HPDE6-E6E7 (cell line): ENCODE results near the gene FGF22.
"Not testable (repeated sequence)": the region's sequence is repeated elsewhere in the genome, so short reads cannot be mapped to it uniquely, and the experiment has no call there.

ENCODE experiments used
- DNase-seq: peaks from one replicate; pipeline ENCODE4 v3.0.0; 2011; ENCODE audit warnings: missing footprints; ENCODE audit errors: extremely low spot score

FGF22 gene

GRCh38 chr19:639253-640160 lies at the start of gene FGF22:
Gene FGF22 (plus strand): TSS chr19:639879. CDS start chr19:639926, 47 bp downstream.
- peak; percentile 86 for DNase-seq

GRCh38 chr19:590396-590745 lies 49.3 kb upstream of the FGF22 start:
- no peak for DNase-seq

GRCh38 chr19:590750-591098 lies 49.0 kb upstream of the FGF22 start:
- no peak for DNase-seq

DNA sequence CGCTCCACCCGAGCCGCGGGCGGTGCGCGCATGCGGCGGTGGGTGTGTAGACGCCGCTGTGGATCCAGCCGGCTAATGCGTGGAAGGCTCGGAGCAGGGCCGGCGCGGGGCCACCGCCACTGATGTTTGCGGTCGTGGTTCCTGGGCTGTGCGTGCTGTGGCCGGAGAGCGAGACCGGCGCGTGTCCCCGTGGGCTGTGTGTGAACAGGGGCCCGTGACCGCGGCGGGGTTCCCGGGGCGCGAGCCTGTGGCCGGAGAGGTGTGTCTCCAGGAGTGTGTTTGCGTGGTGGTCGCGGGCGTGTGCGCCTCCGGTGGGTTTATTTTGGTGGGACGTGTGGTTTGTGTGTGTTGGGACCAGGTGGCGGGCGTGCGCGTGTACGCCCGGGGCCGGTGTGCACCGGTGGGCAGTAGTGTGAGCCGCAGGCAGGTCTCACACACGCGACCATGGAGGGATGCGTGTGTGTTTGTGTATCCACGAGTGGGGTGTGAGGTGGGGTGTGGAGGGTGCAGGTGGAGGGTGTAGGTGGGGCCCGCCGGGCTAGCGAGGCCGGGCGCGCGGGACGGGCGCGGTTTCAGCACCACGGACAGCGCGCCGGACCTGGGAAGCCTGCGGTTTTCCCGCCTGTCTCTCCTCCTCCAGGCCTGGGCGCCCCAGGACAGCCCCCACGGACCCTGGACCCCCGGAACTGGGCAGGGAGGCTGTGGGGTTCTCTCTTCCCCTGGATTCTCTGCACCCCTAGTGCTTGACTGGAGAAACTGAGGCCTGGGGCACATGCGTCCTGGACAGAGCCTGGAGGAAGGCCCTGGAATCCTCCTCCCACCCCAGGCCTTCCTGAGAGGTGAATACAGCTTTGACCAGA lies 48.4 kb upstream of the FGF22 start:
- no peak for DNase-seq

DNA sequence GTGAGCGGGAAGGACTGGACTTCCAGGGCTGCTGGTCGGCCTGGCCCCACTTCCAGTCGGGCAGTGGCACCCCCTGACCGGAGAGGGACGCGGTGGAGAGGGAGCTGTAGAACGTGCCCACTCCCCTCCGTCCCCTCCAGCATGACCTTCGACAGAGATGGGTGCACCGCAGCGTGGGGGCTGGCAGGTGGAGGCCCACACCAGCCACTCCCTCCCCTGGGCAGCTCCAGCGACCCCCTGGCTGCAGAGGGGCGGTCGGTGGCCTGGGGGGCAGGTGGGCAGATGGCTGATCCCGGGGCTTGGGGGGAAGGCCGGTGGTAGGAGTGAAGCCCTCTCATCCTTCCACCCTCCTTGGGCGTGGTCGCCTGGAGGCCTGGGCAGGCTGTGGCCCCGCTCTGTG lies 47.6 kb upstream of the FGF22 start:
- no peak for DNase-seq

- DNase-seq: no peak
Measured at GRCh38 chr19:593055-593454, 46.6 kb upstream of the FGF22 start.

GRCh38 chr19:593505-593904 lies 46.2 kb upstream of the FGF22 start:
- DNase-seq: no peak

DNA sequence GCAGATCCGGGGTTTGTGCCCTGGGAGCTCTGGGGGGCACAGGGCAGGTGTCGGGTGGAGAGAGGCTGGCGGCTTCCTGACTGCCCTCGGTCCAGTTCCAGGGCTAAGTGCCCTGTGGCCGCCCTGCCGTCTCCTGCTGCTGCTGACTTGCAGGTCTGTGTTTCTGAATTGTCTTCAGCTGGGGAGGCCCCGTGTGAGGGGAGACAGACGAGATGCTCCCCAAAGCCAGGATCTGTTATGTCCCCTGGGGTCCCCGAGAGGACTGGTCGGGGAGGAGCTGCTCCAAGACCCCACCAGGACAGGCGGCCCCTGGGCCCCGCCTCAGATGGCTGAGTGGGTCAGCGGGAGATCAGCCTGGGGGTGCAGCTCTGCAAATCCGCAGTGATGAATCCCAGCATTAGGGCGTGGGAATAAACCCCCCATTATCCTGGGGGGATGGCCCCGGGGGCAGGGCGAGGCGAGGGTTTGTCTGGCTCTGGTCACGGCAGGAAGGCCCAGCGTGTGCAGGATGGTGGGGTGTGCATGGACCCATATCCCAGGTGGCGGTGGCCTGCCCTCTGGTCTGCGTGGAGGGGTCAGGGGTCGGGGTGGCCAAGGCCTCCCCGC lies 45.3 kb upstream of the FGF22 start:
- no peak for DNase-seq

- no peak for DNase-seq
Measured at GRCh38 chr19:595326-596262, 44.1 kb upstream of the FGF22 start.

GRCh38 chr19:596263-596655 lies 43.4 kb upstream of the FGF22 start:
- DNase-seq: no peak

DNA sequence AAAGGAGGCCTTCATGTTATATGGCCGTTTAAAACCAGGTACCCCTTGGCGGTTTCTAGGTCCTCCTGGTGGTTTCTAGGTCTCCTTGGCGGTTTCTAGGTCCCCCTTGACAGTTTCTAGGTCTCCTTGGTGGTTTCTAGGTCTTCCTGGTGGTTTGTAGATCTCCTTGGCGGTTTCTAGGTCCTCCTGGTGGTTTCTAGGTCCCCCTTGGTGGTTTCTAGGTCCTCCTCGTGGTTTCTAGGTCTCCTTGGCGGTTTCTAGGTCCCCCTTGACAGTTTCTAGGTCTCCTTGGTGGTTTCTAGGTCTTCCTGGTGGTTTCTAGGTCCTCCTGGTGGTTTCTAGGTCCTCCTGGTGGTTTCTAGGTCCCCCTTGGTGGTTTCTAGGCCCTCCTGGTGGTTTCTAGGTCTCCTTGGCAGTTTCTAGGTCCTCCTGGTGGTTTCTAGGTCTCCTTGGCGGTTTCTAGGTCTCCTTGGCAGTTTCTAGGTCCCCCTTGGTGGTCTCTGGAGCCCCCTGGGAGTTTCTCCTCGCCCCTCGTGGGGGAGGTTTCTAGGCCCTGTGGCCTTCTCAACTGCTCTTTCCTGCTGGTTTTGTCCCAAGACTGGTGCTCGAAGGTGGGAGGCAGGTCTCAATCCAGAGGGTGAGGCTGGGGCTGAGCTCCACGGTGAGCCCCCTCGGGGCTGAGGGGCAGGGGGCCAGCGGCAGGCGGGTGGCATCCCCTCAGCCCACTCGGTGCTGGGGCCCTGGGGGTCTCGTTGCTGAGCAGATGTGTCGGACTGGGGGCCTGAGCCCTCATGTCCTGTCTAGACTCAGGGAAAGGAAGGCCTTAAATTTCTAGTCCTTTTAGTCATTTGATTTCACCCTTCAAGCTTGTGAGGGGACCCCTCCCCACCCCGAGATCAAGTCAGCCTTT lies 42.0 kb upstream of the FGF22 start:
- no peak for DNase-seq

- no peak for DNase-seq
Measured at GRCh38 chr19:601310-601709, 38.4 kb upstream of the FGF22 start.

DNA sequence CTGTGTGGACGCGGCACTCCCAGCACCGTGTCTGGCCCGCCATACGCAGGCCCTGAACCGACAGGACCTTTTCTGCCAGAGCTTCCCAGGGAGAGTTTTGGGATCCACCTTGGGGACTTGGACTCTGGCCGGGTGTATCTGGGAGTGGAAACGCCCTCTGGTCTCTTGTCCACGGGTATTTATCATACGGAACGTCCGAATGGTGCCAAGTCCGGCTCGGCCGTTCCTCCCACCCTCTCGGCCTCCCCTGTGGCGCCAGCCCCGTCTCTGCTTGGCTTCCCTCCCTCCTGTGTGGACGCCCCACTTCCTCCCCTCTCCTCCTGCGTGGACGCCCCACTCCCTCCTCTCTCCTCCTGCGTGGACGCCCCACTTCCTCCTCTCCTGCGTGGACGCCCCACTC lies 37.9 kb upstream of the FGF22 start:
- DNase-seq: no peak

- DNase-seq: no peak
Measured at GRCh38 chr19:602391-603301, 37.0 kb upstream of the FGF22 start.

GRCh38 chr19:603302-603639 lies 36.4 kb upstream of the FGF22 start:
- DNase-seq: not testable (repeated sequence)

DNA sequence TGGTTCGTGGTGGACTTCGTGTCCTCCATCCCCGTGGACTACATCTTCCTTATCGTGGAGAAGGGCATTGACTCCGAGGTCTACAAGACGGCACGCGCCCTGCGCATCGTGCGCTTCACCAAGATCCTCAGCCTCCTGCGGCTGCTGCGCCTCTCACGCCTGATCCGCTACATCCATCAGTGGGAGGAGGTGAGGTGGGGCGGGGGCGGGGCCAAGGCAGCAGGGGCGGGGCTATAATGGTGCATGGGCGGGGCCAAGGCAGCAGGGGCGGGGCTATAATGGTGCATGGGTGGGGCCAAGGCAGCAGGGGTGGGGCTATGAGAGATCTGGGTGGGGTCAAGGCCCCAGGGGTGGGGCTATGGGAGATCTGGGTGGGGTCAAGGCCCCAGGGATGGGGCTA lies 35.9 kb upstream of the FGF22 start:
- not testable (repeated sequence) for DNase-seq

DNA sequence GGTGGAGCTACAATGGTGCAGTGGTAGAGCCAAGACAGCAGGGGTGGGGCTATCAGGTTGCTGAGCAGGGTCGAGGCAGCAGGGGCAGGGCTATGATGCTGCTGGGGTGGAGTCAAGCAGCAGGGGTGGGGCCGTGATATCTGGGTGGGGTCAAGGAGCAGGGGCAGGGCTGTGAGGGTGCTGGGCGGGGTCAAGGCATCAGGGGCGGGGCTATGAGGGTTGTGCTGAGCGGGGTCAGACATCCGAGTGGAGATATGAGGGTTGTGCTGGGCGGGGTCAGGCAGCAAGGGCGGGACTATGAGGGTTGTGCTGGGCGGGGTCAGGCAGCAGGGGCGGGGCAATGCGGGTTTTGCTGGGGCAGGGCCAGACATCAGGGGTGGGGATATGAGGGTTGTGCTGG lies 35.3 kb upstream of the FGF22 start:
- no peak for DNase-seq

DNA sequence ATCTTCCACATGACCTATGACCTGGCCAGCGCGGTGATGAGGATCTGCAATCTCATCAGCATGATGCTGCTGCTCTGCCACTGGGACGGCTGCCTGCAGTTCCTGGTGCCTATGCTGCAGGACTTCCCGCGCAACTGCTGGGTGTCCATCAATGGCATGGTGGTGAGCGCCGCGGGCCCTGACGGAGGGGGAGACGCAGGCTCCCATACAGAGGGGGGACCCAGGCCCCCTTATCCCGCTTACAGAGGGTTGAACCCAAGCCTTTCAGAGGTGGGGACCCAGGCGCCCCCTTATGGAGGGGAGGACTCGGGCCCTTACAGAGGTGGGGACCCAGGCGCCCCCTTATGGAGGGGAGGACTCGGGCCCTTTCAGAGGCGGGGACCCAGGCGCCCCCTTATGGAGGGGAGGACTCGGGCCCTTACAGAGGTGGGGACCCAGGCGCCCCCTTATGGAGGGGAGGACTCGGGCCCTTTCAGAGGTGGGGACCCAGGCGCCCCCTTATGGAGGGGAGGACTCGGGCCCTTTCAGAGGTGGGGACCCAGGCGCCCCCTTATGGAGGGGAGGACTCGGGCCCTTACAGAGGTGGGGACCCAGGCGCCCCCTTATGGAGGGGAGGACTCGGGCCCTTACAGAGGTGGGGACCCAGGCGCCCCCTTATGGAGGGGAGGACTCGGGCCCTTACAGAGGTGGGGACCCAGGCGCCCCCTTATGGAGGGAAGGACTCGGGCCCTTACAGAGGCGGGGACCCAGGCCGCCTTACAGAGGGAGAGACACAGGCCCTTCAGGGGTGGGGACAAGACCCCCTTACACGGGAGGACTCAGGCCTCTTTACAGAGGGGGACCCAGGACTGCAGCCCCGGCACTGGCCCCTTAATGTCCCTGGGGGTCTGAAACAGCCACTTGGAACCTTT lies 34.4 kb upstream of the FGF22 start:
- DNase-seq: not testable (repeated sequence)
